ENCODE results near the gene HDAC6.

DNA sequence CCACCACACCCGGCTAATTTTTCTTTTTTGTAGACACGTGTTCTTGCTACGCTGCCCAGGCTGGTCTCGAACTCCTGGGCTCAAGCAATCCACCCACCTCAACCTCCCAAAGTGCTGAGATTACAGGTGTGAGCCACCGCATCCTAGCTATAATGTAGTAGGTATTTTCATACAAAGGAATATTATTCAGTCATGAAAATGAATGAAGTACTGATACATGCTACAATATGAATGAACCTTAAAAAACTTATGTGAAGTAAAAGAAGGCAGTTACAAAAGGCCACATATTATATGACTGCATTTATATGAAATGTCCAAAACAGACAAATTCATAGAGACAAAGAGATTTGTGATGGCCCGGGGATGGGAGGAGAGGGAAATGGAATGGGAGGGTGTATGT lies 20.2 kb upstream of the HDAC6 start:
- TF ChIP-seq, protein P1, sequence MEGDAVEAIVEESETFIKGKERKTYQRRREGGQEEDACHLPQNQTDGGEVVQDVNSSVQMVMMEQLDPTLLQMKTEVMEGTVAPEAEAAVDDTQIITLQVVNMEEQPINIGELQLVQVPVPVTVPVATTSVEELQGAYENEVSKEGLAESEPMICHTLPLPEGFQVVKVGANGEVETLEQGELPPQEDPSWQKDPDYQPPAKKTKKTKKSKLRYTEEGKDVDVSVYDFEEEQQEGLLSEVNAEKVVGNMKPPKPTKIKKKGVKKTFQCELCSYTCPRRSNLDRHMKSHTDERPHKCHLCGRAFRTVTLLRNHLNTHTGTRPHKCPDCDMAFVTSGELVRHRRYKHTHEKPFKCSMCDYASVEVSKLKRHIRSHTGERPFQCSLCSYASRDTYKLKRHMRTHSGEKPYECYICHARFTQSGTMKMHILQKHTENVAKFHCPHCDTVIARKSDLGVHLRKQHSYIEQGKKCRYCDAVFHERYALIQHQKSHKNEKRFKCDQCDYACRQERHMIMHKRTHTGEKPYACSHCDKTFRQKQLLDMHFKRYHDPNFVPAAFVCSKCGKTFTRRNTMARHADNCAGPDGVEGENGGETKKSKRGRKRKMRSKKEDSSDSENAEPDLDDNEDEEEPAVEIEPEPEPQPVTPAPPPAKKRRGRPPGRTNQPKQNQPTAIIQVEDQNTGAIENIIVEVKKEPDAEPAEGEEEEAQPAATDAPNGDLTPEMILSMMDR (IDR thresholded peaks at IDR 0.05), result no peak
- TF ChIP-seq POLR2A (IDR thresholded peaks at IDR 0.05), result no peak

All from lower leg skin (tissue), 3 donors.